ENCODE measurements around the gene XNDC1N. TPM values are rescaled to one million over a fixed set of nuclear protein-coding genes. Genes with fewer than 3 reads are reported as not detected.

The XNDC1N gene
- total and polyA plus RNA-seq, 2 experiments from 2014 or later, result 11.0 to 13.0 TPM

GRCh38 chr11:71931245-71931602, 2.8 kb upstream of the XNDC1N start:
- Histone ChIP-seq H3K27me3 (ENCODE audit: insufficient read depth) (no peaks in the 10 kb centered on the region), H3K4me2 (no peak overlapping the region), H3K9me2 (ENCODE audit: insufficient read depth) (no peaks in the 10 kb centered on the region), H2AFZ (no peak overlapping the region), H3K27ac (ENCODE audit: low read depth) (no peak overlapping the region), H3F3A (replicated peaks; ENCODE audit: low read depth) (no peaks in the 10 kb centered on the region), H4K20me1 (replicated peaks; ENCODE audit: insufficient read depth) (peaks cover 44% of the 10 kb centered on the region; the same call in 1 of the 2 replicates), H3K4me3 (no peak overlapping the region), H3K4me1 (ENCODE audit: insufficient read depth) (peaks cover 15% of the 10 kb centered on the region), H3K79me2 (replicated peaks; ENCODE audit: insufficient read depth) (peaks cover 84% of the 10 kb centered on the region), H3K36me3 (ENCODE audit: insufficient read depth) (no peaks in the 10 kb centered on the region; the same call in 1 of the 2 replicates)
- DNase-seq (ENCODE audit: low spot score), result no peak
- Mint-ChIP-seq H3K4me1 (peaks cover 6% of the 10 kb centered on the region), H3K36me3 (ENCODE audit: low read depth) (peaks cover 4% of the 10 kb centered on the region; the same call in 2 of the 3 replicates), H3K27ac (no peak overlapping the region), H3K9me3 (no peaks in the 10 kb centered on the region), H3K4me3 (no peak overlapping the region), H3K27me3 (ENCODE audit: insufficient read depth, low read depth, poor library complexity) (peaks cover 5% of the 10 kb centered on the region)
- no peak for ATAC-seq
- TF ChIP-seq EZH2phosphoT487 (IDR thresholded peaks at IDR 0.05; ENCODE audit: unreplicated experiment), result no peak
- no peak for TF ChIP-seq POLR2AphosphoS5 (IDR thresholded peaks at IDR 0.05; ENCODE audit: low read depth)

GRCh38 chr11:71930556-71931244, 2.3 kb upstream of the XNDC1N start:
- no peak for DNase-seq (ENCODE audit: low spot score)
- peak overlapping the region; percentile 95 for H3K4me3 Mint-ChIP-seq
- peaks cover 5% of the 10 kb centered on the region for H3K27me3 Mint-ChIP-seq (ENCODE audit: insufficient read depth, low read depth, poor library complexity)
- no peak overlapping the region for H3K27ac Mint-ChIP-seq
- H3K4me3 ChIP-seq, result peak overlapping the region; percentile 79; the same call in 1 of the 2 replicates
- H3K36me3 Mint-ChIP-seq (ENCODE audit: low read depth), result peaks cover 5% of the 10 kb centered on the region; the same call in 2 of the 3 replicates
- H3K9me2 ChIP-seq (ENCODE audit: insufficient read depth), result no peaks in the 10 kb centered on the region
- H3K79me2 ChIP-seq (replicated peaks; ENCODE audit: insufficient read depth), result peaks cover 78% of the 10 kb centered on the region
- ATAC-seq, result no peak
- no peaks in the 10 kb centered on the region for H3K27me3 ChIP-seq (ENCODE audit: insufficient read depth)
- peak overlapping the region; percentile 98; the same call in 1 of the 2 replicates for H3K4me2 ChIP-seq
- H3K4me1 Mint-ChIP-seq, result peaks cover 6% of the 10 kb centered on the region
- peaks cover 39% of the 10 kb centered on the region; the same call in 1 of the 2 replicates for H4K20me1 ChIP-seq (replicated peaks; ENCODE audit: insufficient read depth)
- H3K4me1 ChIP-seq (ENCODE audit: insufficient read depth), result peaks cover 15% of the 10 kb centered on the region
- no peak for TF ChIP-seq JUNB (IDR thresholded peaks at IDR 0.05; ENCODE audit: unreplicated experiment)
- no peaks in the 10 kb centered on the region for H3K9me3 Mint-ChIP-seq
- no peaks in the 10 kb centered on the region for H3F3A ChIP-seq (replicated peaks; ENCODE audit: low read depth)
- H3K27ac ChIP-seq (ENCODE audit: low read depth), result no peak overlapping the region
- H2AFZ ChIP-seq, result no peak overlapping the region
- no peaks in the 10 kb centered on the region for H3K36me3 ChIP-seq (ENCODE audit: insufficient read depth)

- Mint-ChIP-seq H3K4me3 (peak overlapping the region; percentile 95), H3K36me3 (ENCODE audit: low read depth) (peaks cover 15% of the 10 kb centered on the region), H3K4me1 (peaks cover 6% of the 10 kb centered on the region), H3K27me3 (ENCODE audit: insufficient read depth, low read depth, poor library complexity) (peaks cover 5% of the 10 kb centered on the region), H3K9me3 (no peaks in the 10 kb centered on the region), H3K27ac (peak overlapping the region; percentile 100)
- Histone ChIP-seq H3K27me3 (ENCODE audit: insufficient read depth) (no peaks in the 10 kb centered on the region), H3K36me3 (ENCODE audit: insufficient read depth) (no peaks in the 10 kb centered on the region), H3K9me2 (ENCODE audit: insufficient read depth) (no peaks in the 10 kb centered on the region), H3K4me2 (peak overlapping the region; percentile 98), H3K27ac (ENCODE audit: low read depth) (no peak overlapping the region), H3K4me3 (peak overlapping the region; percentile 79), H3K4me1 (ENCODE audit: insufficient read depth) (peaks cover 15% of the 10 kb centered on the region), H2AFZ (no peak overlapping the region), H4K20me1 (replicated peaks; ENCODE audit: insufficient read depth) (peaks cover 28% of the 10 kb centered on the region; the same call in 1 of the 2 replicates), H3K79me2 (replicated peaks; ENCODE audit: insufficient read depth) (peaks cover 66% of the 10 kb centered on the region), H3F3A (replicated peaks; ENCODE audit: low read depth) (0 out of 2 replicates have a peak, but pooled peaks cover 2% of the 10 kb centered on the region)
- DNase-seq (ENCODE audit: low spot score) (no peak), ATAC-seq (no peak)
- TF ChIP-seq CREB1 (CRISPR knock-in tag; IDR thresholded peaks at IDR 0.05; ENCODE audit: low read depth), result no peak
- no peak for TF ChIP-seq STAT1 (IDR thresholded peaks at IDR 0.05; ENCODE audit: unreplicated experiment)
- TF ChIP-seq ZNF462 (CRISPR knock-in tag; IDR thresholded peaks at IDR 0.05), result no peak
- TF ChIP-seq ZNF114 (CRISPR knock-in tag; IDR thresholded peaks at IDR 0.05), result no peak
- TF ChIP-seq JUNB (IDR thresholded peaks at IDR 0.05; ENCODE audit: unreplicated experiment), result no peak
- TF ChIP-seq ZNF331 (CRISPR knock-in tag; IDR thresholded peaks at IDR 0.05; ENCODE audit: low read depth), result no peak
- no peak for TF ChIP-seq ETS1 (IDR thresholded peaks at IDR 0.05)
- TF ChIP-seq EZH2phosphoT487 (IDR thresholded peaks at IDR 0.05; ENCODE audit: unreplicated experiment), result no peak
These were observed 1.1 kb upstream of the XNDC1N start for GRCh38 chr11:71929491-71929890.

Data from GM23338 (cell line).